NCI-H187 (cell line): ENCODE results near the gene NAB2.
A peak's percentile ranks its signal among the peaks of the same experiment; 100 is the strongest.

Source experiments
- DNase-seq, 2 experiments: peaks; one replicate each; lab custom pipeline; 2025; lab: John Stamatoyannopoulos, UW

The NAB2 gene

DNA sequence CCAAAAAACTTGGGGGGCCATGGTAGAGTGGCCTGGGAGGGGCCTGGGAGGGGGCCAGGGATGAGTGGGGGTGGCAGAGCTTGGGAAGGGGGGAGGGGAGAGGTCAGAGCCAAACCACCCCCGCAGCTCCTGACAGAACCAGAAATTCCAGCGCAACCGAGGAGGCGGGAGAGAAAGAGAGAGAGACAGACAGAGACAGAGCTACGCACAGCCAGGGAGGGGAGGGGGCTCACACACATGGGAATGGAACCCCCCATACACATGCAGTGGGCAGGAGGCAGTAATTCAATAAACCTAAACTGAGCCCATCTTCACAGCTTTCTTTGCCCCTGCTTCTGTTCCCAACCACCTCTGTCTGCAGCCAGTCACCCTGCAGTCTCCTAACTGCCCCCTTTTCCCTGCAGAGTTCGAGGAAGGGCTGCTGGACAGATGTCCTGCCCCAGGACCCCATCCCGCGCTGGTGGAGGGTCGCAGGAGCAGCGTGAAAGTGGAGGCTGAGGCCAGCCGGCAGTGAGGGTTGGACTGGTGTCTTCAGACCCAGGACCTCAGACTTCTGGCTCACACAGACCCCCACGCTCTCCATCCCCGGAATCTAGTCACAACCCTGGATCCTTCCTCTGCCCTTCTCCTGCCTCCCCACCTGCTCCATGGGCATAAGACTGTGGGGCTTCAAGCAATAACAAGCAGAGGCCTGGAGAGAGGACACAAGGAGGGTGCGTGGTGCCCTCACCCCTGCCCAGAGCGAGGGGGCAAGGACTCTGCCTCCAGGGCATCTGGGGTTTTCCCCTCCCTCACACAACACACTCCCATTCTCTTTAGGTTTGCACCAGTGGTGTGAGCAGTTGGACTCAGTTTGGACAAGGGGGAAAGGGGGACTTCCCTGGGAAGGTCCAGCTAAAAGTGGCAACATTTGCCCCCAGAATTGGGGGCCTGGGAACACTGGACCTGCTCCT is 5.6 kb downstream of the NAB2 start:
- no peak for DNase-seq

DNA sequence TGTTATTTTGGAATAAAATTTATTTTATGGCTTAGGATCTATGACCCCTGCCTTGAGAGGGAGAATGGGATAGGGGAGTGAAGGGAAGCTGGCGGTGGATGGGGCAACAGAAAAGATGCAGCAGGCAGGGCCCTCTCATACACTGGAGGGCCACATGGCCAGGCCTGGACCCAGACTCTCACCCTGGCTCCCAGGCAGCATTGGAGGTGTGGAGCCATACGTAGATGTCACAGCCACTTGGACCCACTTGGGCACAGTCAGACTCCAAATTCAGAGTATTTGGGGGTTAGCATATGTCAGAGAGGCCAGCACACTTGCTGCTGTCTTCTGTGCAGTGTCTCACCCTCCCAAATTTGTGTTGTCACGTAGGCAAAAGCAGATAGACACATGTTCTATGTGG is 6.5 kb downstream of the NAB2 start:
- no peak for DNase-seq

DNA sequence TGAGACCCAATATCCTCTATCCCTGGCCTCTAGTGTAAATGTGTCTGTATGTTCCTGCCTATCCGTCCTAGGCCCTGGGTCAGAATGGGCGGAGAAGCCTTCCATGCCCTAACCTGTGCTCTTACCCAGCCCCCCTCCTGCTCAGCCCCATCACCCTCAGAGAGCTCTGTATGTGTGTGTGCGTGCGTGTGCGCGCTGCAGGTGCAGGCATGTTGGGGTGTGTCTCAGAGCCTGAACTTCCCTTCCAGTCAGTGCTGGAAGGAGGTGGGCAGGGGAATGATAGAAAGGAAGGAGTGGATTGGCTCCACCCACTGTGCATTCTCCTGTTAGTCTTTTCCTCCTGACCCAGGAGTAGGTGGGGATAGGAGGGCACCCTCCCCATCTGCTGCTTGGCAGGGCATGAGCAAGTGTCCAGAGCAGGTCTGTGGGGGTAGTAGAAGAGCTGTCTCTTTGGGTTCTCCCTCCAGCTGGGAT is 7.2 kb downstream of the NAB2 start:
- DNase-seq = peak in 1 of 2 experiments; percentile 49

DNA sequence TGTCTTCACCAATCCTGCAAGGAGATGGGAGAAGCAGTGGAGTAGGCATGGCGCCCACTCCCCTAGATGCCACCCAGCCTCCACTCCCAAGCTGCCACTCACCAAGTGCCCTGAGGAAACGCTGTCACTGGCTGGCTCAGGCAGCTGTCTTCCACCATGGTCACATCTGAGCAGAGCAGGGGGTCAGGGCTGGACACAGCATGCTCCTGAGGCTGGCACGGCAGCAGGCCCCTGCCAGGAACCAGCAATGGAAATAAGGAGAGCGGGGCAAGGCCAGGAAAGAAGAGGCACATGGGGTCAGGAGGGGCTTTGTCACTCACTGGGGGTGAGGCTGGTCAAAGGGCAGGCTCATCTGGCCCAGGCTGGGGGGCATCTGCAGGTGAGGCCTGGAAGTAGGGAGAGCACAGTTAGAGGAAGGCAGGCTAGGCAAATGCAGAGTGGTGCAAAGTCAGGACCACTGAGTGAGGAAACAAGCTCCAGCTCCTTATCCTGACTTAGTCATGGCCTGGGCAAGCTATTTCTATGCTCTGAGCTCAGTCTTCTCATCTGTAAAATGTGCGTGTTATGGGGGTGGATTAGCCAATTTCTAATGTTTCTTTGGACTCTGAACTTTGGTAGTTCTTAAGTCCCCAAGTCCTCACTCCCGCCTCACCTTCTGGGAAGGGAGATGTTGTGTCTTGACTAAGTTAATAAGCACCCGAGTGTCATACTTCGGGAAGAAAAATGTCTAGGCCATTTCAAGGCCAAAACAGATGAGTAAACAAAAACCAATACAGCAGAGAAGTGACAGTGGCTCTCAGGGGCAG is 8.0 kb downstream of the NAB2 start:
- no peak for DNase-seq

DNA sequence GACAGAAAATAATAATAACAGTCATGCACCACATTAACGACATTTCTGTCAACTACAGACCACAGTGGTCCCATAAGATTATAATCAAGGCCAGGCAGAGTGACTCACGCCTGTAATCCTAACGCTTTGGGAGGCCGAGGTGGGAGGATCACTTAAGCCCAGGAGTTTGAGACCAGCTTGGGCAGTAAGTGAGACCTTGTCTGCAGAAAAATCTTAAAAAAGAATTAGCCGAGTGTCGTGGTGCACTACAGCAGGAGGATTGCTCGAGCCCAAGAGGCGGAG is 8.6 kb downstream of the NAB2 start:
- DNase-seq = no peak

DNA sequence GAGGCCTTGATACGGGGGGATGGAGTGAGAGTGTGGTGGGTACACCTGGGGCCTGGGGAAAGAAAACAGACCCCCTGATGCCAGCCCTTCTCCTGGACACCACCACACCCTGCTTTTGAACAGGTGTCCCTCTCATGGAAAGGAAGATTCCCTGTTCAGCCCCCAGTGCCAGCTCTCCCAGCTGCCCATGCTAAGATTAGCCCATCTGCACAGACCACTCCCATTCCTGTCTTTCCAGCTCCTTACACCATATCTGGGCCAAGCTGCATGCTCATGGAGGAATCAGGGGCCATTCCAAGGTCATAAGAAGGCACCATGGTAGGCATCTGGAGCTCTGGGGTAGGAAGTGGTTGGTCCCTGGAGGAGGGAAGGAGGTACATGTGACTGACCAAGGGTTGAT is 9.6 kb downstream of the NAB2 start:
- DNase-seq = no peak

DNA sequence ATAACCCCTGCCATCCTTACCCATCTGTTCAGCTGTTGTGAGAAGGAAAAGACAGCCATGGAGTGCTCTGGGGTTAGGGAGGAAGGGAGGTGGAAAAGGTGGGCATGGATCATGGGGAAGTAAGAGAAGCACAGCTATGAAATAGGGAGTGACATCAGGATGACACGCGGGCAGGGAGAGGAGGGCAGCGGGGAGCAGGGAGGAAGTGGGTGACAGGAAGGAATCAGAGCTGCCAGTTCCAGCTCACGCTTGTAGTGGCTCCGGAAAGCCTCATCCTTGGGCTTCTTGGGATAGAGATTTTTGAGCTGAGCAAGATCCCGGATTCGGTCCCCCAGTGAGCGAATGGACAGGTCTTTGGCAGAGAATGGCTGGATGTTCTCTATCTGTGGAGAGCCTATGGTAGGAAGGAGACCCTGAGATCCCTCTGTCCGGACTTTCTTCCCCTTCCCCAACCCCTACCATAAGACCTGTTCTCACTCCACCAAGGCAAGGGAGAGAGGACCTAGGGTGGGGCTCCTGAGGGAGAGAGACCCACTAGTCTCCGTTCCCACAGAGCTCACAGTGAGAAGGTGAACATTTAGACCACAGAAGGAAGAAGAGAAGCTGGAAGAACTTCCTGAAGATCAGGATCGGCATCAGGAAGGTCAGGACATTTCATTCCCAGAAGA is 10.3 kb downstream of the NAB2 start:
- DNase-seq = no peak

DNA sequence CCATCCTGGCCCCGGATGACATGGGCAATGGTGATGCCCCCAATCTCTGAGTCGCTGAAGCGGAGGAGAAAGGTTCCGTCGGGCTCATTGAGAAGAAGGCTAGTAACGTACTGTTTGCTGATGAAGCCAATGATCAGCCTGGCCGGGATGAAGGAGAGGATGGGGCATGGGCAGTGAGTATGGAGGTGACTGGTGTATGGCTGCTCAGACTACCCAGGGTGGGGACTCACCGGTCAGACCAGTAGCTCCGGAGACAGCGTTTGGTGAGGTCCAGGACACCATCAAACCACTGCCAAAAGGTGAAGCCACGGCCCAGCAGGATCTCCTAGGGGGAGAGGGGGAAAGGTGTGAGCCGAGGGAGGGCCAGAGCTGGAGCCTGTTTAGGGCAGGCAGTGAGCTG is 10.9 kb downstream of the NAB2 start:
- no peak for DNase-seq

DNA sequence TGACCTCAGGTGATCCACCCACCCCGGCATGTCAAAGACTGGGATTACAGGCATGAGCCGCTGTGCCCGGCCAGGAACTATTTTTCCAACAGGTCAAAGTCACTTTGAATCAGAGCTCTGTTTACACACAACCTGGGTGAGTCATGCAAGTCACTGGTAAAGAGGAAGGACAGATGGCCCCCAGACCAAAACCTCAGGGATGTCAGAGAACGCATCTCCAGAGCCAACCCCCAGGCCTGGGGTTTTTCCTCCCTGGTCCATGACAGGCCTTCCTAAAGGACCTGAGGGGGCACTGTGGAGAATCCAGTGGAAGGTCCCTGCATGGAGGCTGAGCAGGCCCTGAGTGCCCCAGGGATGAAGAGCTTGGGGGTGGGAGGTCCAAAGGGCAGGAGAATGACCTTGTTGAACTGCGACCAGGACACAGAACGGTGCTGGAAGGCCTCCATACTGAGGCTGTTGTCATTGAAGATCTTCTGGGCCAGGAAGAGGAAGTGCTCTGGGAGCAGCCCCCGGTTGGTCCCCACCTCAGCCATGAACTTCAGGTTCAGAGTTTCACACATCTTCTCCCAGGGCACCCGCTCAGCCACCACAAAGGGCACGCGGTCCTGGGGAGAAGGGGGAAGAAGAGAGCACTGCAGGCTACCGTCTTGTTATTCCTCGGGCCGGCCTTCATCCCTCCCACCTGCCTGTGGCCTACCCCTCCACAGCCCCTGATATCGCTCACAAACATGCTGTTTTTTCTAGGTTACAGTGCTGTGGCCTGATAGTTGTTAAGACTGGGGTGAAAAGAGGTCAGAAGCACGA is 13.2 kb downstream of the NAB2 start:
- no peak for DNase-seq

DNA sequence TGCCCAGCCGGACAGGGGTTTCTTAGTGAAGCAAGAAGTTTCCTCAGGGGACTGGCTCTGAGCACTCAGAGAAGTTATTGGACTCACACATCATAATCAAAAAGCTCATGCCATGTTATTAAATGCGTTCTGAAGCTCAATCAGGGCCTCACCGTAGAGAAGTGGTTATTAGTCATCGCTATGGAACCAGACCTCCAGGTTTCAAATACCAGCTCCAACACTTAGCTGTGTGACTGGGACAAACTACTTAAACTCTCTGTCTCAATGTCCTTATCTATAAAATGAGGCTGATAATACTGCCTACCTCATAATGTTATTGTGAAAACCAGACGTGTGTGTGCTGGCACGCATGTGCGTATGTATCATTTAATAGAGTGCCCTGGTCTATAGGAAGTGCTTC is 14.9 kb downstream of the NAB2 start:
- DNase-seq = no peak

DNA sequence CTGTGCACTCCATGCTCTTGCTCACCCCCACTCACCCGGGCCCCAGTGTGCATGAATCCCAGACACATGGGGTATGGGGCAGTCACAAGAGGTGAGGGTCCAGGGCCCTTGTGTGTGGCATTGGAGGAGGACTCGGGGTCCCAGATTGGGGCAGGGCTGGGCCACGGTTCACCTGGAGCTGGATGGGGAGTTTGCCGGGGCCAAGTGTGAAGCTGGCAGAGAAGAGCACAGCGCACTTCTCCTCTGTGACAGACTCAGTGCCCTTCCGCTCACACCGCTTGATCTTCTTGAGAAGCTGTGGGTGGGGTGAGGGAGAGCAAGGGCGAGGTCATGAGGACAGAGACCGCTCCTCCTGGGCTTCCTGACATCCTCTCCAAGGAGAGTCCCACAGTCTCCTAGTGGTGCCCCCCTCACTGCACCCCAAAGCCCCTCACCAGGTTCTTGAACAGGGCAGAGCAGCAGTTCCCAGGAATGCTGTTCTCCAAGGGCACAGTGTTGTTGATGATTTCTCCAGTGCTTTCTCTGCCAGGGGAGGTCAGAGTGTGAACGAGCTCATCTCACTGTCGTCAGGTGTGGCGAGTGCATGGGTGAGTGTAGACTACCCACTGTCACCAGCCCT is 15.5 kb downstream of the NAB2 start:
- DNase-seq = no peak

DNA sequence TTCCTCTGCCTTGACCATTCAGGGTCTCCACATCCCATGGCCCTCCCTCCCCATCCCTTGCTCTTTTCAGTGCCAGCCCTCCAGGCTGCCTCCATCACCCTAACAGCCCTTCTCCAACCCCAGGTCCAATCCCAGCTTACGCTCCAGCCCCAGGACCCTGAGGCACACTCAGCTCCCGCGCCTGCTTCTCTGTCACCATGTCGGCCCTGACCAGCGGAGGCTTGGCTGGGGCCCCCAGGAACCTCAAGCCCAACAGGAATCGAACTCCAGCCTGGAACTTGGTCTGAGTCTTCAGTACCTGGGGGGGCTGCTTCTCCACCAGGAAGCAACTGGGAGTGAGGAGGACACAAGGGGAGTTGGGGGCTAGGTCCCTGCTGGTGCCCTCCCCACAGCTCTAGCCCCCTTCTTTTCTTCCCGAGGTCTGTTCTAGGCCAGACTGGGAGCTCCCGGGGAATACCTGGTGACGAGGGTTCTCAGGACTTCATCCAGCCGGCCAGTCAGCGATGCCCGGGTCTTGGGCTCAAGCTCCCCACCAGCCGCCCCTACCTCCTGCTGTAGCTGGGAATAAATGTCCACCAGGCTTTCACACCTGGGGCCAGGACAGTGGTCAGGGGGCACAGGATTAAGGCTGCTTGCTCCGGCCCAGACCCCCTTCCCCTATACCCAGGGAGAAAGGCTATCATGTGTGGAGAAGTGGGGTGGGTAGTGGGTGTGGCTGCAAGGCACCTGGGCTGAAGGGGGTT is 16.3 kb downstream of the NAB2 start:
- no peak for DNase-seq

DNA sequence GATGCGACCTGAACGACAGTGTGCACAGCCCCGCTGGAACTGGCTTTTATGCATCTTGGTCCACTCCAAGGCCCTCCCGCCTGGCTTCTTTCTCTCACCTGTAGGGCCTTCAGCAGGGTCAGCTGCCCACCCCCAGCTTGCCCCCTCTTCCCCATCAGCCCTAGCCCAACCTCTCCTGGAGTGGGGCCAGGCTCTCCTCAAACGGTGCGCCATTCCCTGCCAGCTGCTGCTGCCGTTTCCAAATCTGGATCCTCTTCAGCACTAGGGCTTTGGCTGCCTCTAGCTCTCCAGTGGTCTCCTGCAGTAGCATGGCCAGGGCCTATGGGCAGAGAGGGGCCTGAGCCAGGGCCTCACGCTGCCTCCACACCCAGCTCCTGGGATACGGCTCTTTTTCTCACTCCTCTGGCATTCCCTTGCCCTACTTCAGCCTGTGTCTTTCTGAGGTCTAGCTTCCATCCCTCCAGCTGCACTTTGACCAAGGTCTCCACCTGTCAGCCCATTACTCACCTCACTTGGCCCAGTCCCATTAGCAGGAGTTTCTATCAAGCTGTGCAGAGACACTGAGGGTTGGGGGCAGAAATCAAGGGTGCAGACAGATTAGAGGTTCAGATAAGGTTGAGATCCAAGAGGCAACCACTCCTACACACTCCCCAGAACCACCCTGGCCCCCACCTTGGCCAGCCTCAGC is 17.3 kb downstream of the NAB2 start:
- DNase-seq = no peak

DNA sequence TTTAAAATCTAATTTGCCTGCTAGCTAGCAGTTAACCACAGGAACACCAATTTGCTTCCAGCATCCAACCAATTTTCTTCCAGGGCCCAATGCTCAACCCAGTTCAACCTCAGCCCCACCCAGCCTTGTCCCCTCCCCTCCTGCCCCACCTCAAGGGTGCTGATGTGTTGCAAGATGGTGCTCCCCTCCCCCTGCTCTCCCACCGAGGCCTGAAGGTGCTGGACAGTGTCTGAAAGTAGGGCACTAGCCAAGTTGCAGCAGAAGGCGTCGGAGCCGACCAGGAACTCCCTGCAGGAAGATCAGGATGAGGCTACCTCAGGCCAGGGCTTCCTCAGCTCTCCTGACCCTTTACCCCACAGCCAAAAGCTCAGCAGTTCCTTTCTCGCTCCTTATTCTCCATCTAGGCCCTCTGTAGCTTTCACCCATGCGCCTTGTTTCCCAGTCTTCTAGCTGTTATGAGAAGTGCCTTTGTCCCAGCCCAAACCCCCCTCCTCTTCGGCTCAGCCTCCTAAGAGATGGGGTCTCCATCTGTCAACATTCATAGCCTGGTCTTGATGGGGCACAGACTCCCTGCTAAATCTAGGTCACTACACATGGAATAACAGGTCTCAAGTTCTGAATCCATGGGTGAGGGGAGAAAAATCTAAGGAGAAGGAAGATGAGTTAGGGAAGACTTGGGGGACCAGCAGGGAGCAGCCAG is 18.7 kb downstream of the NAB2 start:
- DNase-seq = no peak

DNA sequence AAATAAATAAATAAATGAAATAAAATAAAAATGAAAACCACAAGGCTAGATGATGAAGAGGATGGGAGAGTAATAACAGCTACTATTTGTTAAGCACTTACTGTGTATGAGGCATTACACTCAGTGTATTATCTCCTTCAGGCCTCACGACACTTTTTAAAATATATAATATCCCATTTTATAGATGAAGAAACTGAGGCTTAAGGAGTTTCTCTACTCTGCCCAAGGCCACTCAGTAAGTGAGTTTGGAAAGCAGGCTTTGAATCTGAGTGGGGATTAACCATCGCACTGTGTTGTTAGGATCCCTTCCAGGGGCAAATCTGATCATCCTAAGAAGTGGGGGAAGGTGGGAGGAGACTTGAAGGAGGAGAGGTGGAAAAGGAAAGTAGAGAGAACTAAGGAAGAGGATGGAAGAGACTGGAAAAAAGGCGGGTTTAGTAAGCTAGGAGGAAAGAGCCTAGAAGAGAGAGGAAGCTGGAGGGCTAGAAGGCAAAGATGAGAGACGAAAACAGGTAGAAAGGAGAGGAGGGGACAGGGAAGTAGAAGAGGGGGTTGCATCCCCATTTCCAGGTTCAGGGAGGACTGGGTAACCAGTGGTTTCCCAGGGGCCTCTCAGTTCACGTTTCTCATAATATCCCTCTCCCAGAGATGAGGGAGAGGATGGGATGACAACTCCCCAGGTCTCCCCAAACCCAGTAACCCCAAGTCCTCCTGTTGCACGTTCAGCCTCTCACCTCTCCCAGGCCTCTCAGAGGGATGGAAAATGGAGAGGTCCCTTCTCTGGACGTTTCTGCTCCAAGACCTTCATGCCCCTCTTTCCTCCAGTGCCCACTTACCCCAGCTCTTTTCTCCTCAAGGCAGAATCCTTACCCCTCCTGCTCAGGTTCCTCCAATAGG is 20.5 kb downstream of the NAB2 start:
- no peak for DNase-seq

DNA sequence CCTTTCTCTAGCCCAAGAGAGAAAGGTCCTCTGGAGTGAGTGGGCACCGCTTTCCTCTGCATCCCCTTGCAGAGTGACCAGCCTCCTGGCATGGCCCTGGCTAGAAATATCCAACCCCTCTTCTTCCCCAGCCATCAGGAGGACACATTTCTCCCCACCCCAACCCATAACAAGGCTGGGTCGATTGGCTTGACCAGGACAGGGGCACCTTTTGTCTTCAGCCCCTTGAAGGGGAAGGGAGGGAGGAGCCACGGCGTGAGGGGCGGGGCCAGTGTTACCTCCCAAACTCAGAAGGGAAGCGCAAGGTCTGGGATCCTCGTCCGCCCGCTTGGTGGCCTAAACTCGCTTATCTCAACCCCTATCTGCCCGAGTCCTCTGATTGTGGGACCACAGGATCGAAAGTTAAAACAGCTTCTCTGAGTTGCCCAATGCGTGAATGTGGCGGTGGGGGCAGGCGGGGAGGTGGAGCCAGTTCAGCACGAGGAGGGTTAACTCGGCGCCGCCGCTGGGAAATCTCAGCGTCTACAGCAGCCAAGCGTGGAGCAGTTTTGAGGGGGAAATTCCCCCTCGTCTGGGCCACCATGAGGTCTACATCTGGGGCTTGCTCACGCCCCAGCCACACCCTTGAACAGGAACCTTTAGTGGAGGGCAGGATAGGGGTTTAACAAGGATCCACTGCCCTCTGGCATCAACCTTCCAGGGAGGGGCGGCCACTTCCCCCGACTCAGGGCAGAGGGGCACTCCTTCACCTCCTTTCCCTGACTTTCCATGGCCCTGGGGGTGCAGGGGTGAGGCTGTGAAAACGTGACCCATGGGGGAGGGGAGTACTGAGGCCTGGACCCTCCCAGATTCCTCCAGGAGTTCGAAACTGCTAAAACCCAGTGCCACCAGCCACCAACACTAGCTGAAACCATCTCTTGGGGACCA is 21.5 kb downstream of the NAB2 start:
- peak in 1 of 2 experiments; percentile 26 for DNase-seq

DNA sequence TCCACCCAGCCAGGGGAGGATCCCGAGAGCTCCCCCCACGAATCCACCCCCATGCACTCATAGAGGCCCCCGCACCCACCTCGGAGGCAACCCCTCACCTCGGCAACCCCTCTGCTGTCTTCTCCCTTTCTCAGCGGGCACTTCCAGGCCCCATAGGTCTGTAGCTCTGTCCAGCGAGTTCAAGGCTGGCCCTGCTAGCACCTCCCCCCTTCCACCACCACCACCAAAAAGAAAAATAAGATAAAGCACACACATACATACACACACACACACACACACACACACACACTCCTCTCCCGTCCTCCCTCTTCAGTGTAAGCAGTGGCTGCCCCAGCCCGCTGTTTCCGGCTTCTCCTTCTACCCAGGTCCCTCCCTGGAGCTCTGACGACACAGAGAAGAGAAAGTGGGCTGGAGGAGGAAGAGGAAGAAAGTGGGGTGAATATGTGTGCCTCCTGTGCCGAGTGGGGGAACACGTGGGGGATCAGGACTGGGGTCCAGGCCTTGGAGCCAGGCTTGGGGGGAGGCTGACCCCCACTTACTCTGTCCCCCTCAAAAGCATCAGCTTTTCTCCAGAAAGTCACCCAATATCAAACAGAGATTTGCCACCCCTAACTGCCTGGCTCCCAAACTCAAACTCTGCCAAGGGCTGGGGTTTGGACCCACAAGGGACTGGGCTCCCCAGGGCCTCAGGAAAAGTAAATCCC is 22.3 kb downstream of the NAB2 start, which contains the start of gene STAT6:
Gene STAT6 (minus strand): TSS at position 332 of the 704 bp plus-strand sequence. CDS start 3,084 bp downstream, outside the sequence.
- no peak for DNase-seq
